HEK293 (cell line): Measurements from ENCODE around the gene ITGAL.

Source experiments
- CTCF ChIA-PET: fragments of 350-600 bp; formaldehyde crosslinking; extraction: SDS; loops from one replicate; lab custom pipeline; 2021; ENCODE audit warnings: antibody characterized with exemption; lab: Yijun Ruan, JAX
- POLR2A ChIA-PET: fragments of 300-600 bp; formaldehyde crosslinking; extraction: SDS; loops from one replicate; lab custom pipeline; 2020; ENCODE audit warnings: antibody characterized with exemption, inconsistent platforms; lab: Yijun Ruan, JAX
- H3K27ac ChIP-seq: fragments of 200-500 bp; sonication (Bioruptor generic); 2 replicates; pipeline ENCODE4 v1.5.1; 2014; ENCODE audit warnings: low read depth, low read length, control low read depth, inconsistent platforms; ENCODE audit errors: extremely low read depth
- H3K36me3 ChIP-seq, 2 experiments: fragments of 200-500 bp in 1 of 2; sonication (Bioruptor generic) in 1 of 2; 1 replicate in 1 of 2; 2 replicates in 1 of 2; pipeline ENCODE4 v1.5.1; 2014 to 2017; ENCODE audit warnings: inconsistent platforms in 2 of 2, low read length in 2 of 2; ENCODE audit not compliant: control insufficient read depth in 2 of 2, insufficient read depth in 1 of 2
- H3K4me1 ChIP-seq: fragments of 200-500 bp; sonication (Bioruptor generic); 2 replicates; pipeline ENCODE4 v1.5.1; 2014; ENCODE audit warnings: mild to moderate bottlenecking, low read length, inconsistent platforms; ENCODE audit not compliant: control insufficient read depth, insufficient read depth
- H3K4me3 ChIP-seq: 2 replicates; pipeline ENCODE4 v1.5.1; 2011; ENCODE audit warnings: low read depth, mild to moderate bottlenecking, control low read depth, low read length, moderate library complexity
- H3K9me3 ChIP-seq: fragments of 200-500 bp; sonication (Bioruptor generic); 2 replicates; pipeline ENCODE4 v1.5.1; 2014; ENCODE audit warnings: low read depth, low read length, inconsistent platforms; ENCODE audit not compliant: control insufficient read depth, insufficient read depth
- FEZF1 ChIP-seq: fragments of 450-650 bp; formaldehyde crosslinking; IDR thresholded peaks from 2 replicates; pipeline ENCODE4 v1.5.1; 2016; ENCODE audit warnings: missing biosample characterization, missing genetic modification characterization
- HOXA7 ChIP-seq: sonication (generic); formaldehyde crosslinking; IDR thresholded peaks from 2 replicates; pipeline ENCODE4 v1.8.1; 2022; ENCODE audit warnings: missing genetic modification reagents, borderline replicate concordance
- HOXD13 ChIP-seq: sonication (generic); formaldehyde crosslinking; IDR thresholded peaks from 2 replicates; pipeline ENCODE4 v1.8.0; 2022; ENCODE audit warnings: missing genetic modification reagents, borderline replicate concordance
- OSR2 ChIP-seq: fragments of 450-650 bp; formaldehyde crosslinking; IDR thresholded peaks from 2 replicates; pipeline ENCODE4 v1.5.1; 2016; ENCODE audit warnings: missing biosample characterization, missing genetic modification characterization
- REST ChIP-seq: fragments of 450-650 bp; formaldehyde crosslinking; IDR thresholded peaks from 2 replicates; pipeline ENCODE4 v1.5.1; 2016; ENCODE audit warnings: missing biosample characterization, missing genetic modification characterization
- SP3 ChIP-seq: fragments of 450-650 bp; formaldehyde crosslinking; IDR thresholded peaks from 2 replicates; pipeline ENCODE4 v1.5.1; 2016; ENCODE audit warnings: missing biosample characterization, missing genetic modification characterization
- YY1 ChIP-seq: fragments of 450-650 bp; formaldehyde crosslinking; IDR thresholded peaks from 2 replicates; pipeline ENCODE4 v1.5.1; 2018; ENCODE audit warnings: missing biosample characterization, missing genetic modification characterization
- YY2 ChIP-seq: fragments of 450-650 bp; formaldehyde crosslinking; IDR thresholded peaks from 2 replicates; pipeline ENCODE4 v1.5.1; 2016; ENCODE audit warnings: missing biosample characterization, missing genetic modification characterization
- ZBTB10 ChIP-seq: fragments of 450-650 bp; formaldehyde crosslinking; IDR thresholded peaks from 2 replicates; pipeline ENCODE4 v1.5.1; 2016; ENCODE audit warnings: missing biosample characterization, missing genetic modification characterization
- ZBTB20 ChIP-seq: fragments of 450-650 bp; formaldehyde crosslinking; IDR thresholded peaks from 2 replicates; pipeline ENCODE4 v1.5.1; 2016; ENCODE audit warnings: missing biosample characterization, missing genetic modification characterization
- ZBTB6 ChIP-seq: fragments of 450-650 bp; formaldehyde crosslinking; IDR thresholded peaks from 2 replicates; pipeline ENCODE4 v1.5.1; 2017; ENCODE audit warnings: missing biosample characterization, missing genetic modification characterization
- ZBTB8A ChIP-seq: fragments of 450-650 bp; formaldehyde crosslinking; IDR thresholded peaks from 2 replicates; pipeline ENCODE4 v1.5.1; 2016; ENCODE audit warnings: missing biosample characterization, missing genetic modification characterization
- ZEB2 ChIP-seq: fragments of 450-650 bp; formaldehyde crosslinking; IDR thresholded peaks from 2 replicates; pipeline ENCODE4 v1.5.1; 2016; ENCODE audit warnings: missing biosample characterization, missing genetic modification characterization
- ZNF112 ChIP-seq: fragments of 450-650 bp; formaldehyde crosslinking; IDR thresholded peaks from 2 replicates; pipeline ENCODE4 v1.5.0; 2017; ENCODE audit warnings: missing biosample characterization, missing genetic modification characterization
- ZNF16 ChIP-seq: fragments of 450-650 bp; formaldehyde crosslinking; IDR thresholded peaks from 2 replicates; pipeline ENCODE4 v1.5.1; 2016; ENCODE audit warnings: low read depth, missing biosample characterization, missing genetic modification characterization
- ZNF169 ChIP-seq: fragments of 450-650 bp; formaldehyde crosslinking; IDR thresholded peaks from 2 replicates; pipeline ENCODE4 v1.5.1; 2016; ENCODE audit warnings: missing biosample characterization, missing genetic modification characterization
- ZNF37A ChIP-seq: fragments of 450-650 bp; IDR thresholded peaks from 2 replicates; pipeline ENCODE4 v1.5.1; 2018; ENCODE audit warnings: missing biosample characterization, missing genetic modification characterization
- ZNF404 ChIP-seq: fragments of 450-650 bp; formaldehyde crosslinking; IDR thresholded peaks from 2 replicates; pipeline ENCODE4 v1.5.1; 2017; ENCODE audit warnings: missing biosample characterization, missing genetic modification characterization
- ZNF561 ChIP-seq: fragments of 450-650 bp; IDR thresholded peaks from 2 replicates; pipeline ENCODE4 v1.5.1; 2018; ENCODE audit warnings: missing biosample characterization, missing genetic modification characterization, borderline replicate concordance
- ZNF624 ChIP-seq: fragments of 450-650 bp; formaldehyde crosslinking; IDR thresholded peaks from 2 replicates; pipeline ENCODE4 v1.5.1; 2017; ENCODE audit warnings: missing biosample characterization, missing genetic modification characterization
- ZNF626 ChIP-seq: fragments of 450-650 bp; sonication (Bioruptor Pico); formaldehyde crosslinking; IDR thresholded peaks from 2 replicates; pipeline ENCODE4 v1.5.1; 2018; ENCODE audit warnings: missing biosample characterization, missing genetic modification characterization, inconsistent platforms
- ZNF629 ChIP-seq: fragments of 450-650 bp; formaldehyde crosslinking; IDR thresholded peaks from 2 replicates; pipeline ENCODE4 v1.5.1; 2017; ENCODE audit warnings: missing biosample characterization, missing genetic modification characterization
- ZNF677 ChIP-seq: fragments of 450-650 bp; IDR thresholded peaks from 2 replicates; pipeline ENCODE4 v1.5.0; 2018; ENCODE audit warnings: missing biosample characterization, mild to moderate bottlenecking, missing genetic modification characterization, moderate library complexity
- ZNF791 ChIP-seq: fragments of 450-650 bp; formaldehyde crosslinking; IDR thresholded peaks from 2 replicates; pipeline ENCODE4 v1.5.1; 2016; ENCODE audit warnings: missing biosample characterization, missing genetic modification characterization
- ZNF830 ChIP-seq: fragments of 450-650 bp; IDR thresholded peaks from 2 replicates; pipeline ENCODE4 v1.5.0; 2018; ENCODE audit warnings: missing biosample characterization, missing genetic modification characterization, low read depth, mild to moderate bottlenecking, moderate library complexity
- ZSCAN23 ChIP-seq: fragments of 450-650 bp; formaldehyde crosslinking; IDR thresholded peaks from 2 replicates; pipeline ENCODE4 v1.5.1; 2016; ENCODE audit warnings: missing biosample characterization, missing genetic modification characterization
- ZSCAN4 ChIP-seq: fragments of 450-650 bp; formaldehyde crosslinking; IDR thresholded peaks from 2 replicates; pipeline ENCODE4 v1.5.1; 2017; ENCODE audit warnings: missing biosample characterization, missing genetic modification characterization

The ITGAL gene

DNA sequence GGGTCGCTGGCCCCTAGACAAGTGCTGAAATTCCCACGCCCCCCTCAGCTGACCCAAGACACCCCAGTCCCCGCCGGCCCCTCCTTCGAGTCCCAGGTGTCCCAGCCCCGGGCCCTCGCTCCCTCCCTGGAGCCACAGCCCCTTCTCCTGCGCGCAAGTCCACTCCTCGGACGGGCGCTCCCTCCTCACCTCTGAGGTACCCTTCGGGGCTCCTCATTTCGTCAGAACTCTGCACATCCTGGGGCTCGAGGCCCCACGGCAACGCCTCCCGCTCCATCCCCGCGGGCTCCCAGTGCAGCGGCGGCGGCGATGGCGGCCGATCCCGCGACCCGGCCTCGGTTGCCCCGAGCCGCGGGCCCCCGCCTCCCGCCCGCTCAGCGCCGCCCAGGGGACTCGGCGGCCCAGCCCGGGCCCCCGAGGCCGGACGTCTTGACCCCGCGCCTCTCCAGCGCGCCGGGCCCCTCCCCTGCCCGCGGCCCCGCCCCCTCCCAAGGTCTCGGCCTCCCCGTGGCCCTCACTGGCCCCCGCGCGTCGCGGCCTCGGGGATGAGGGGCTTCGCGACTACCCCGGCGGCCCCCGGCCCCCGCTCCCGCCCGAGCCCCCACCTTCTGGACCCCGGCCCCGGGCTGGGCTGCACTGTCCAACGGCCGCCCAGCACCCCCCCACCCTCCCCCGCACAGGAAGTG, 53.7 kb downstream of the ITGAL start, which contains the start of gene ZNF768 (continued):
- TF ChIP-seq ZNF629 (tag by site-specific recombination), result peak; percentile 23; the same call in 1 of the 2 replicates

GRCh38 chr16:30526823-30527634, 54.5 kb downstream of the ITGAL start:
- peak overlapping the region; percentile 82 for H3K4me3 ChIP-seq
- ChIA-PET POLR2A (interaction anchor here (0.6 to 1.8 kb wide), 22 partner anchors 9 to 156 kb away, joined by 3 to 25 read pairs (median 4); partner anchors contain the start of genes SEPHS2, TBC1D10B, ZNF48 and ZNF688), CTCF (interaction anchor here (0.5 to 0.9 kb wide), 7 partner anchors 32 to 265 kb away, joined by 3 read pairs; no protein-coding TSS in a partner anchor)
- H3K27ac ChIP-seq, result peak overlapping the region; percentile 92
- peaks cover 9% of the 10 kb centered on the region for H3K4me1 ChIP-seq
- no peaks in the 10 kb centered on the region for H3K9me3 ChIP-seq
- peaks cover 6 to 31% of the 10 kb centered on the region in 2 experiments; a peak in 2 of 3 replicates for H3K36me3 ChIP-seq
- TF ChIP-seq ZSCAN23 (peak; percentile 84; the same call in 1 of the 2 replicates), ZBTB8A (tag by site-specific recombination) (peak; percentile 73), ZNF791 (tag by site-specific recombination) (no peak), ZNF830 (tag by site-specific recombination) (no peak), ZBTB10 (tag by site-specific recombination) (peak; percentile 74; the same call in 1 of the 2 replicates), ZNF677 (tag by site-specific recombination) (peak; percentile 13; the same call in 1 of the 2 replicates), ZEB2 (tag by site-specific recombination) (peak; percentile 100), ZNF37A (tag by site-specific recombination) (no peak), ZNF16 (no peak), FEZF1 (tag by site-specific recombination) (no peak), HOXD13 (no peak), ZBTB6 (tag by site-specific recombination) (peak; percentile 97), OSR2 (peak; percentile 13; the same call in 1 of the 2 replicates), ZNF626 (tag by site-specific recombination) (no peak), ZNF112 (no peak), ZNF169 (no peak), ZBTB20 (tag by site-specific recombination) (peak; percentile 95), ZNF404 (tag by site-specific recombination) (no peak), ZSCAN4 (tag by site-specific recombination) (peak; percentile 40; the same call in 1 of the 2 replicates), YY2 (tag by site-specific recombination) (peak; percentile 60), SP3 (tag by site-specific recombination) (peak; percentile 94), ZNF561 (tag by site-specific recombination) (peak; percentile 95), HOXA7 (CRISPR knock-in tag) (no peak), YY1 (tag by site-specific recombination) (peak; percentile 70), ZNF624 (tag by site-specific recombination) (no peak), REST (peak; percentile 77)
